ENCODE data around the gene PSMA5.

GRCh38 chr1:109372281-109372680 lies 54.0 kb downstream of the PSMA5 start:
- TF ChIP-seq CTCF (conservative IDR thresholded peaks at IDR 0.05; ENCODE audit: low read length): no peak
- no peak for TF ChIP-seq EZH2phosphoT487 (IDR thresholded peaks at IDR 0.05; ENCODE audit: borderline replicate concordance)

All from Loucy (cell line).